HUES48 (cell line): Measurements from ENCODE around the gene F12.

Experiments
- H3K27ac ChIP-seq: one replicate; pipeline ENCODE4 v1.7.0; 2013; ENCODE audit warnings: low read depth, low read length, inconsistent platforms
- H3K27me3 ChIP-seq: 2 replicates; pipeline ENCODE4 v1.6.1; 2013; ENCODE audit warnings: mild to moderate bottlenecking, low read length; ENCODE audit not compliant: control insufficient read depth, insufficient read depth
- H3K36me3 ChIP-seq: 2 replicates; pipeline ENCODE4 v1.6.1; 2013; ENCODE audit warnings: low read length; ENCODE audit not compliant: control insufficient read depth, insufficient read depth
- H3K4me1 ChIP-seq: 2 replicates; pipeline ENCODE4 v1.6.1; 2013; ENCODE audit warnings: mild to moderate bottlenecking, low read length; ENCODE audit not compliant: control insufficient read depth, insufficient read depth
- H3K4me3 ChIP-seq: 2 replicates; pipeline ENCODE4 v1.5.1; 2013; ENCODE audit warnings: mild to moderate bottlenecking, low read depth, low read length
- H3K9ac ChIP-seq: 2 replicates; pipeline ENCODE4 v1.6.1; 2013; ENCODE audit warnings: mild to moderate bottlenecking, low read depth, low read length, moderate library complexity
- H3K9me3 ChIP-seq: 2 replicates; pipeline ENCODE4 v1.6.1; 2013; ENCODE audit warnings: low read length; ENCODE audit not compliant: control insufficient read depth, insufficient read depth

The F12 gene

DNA sequence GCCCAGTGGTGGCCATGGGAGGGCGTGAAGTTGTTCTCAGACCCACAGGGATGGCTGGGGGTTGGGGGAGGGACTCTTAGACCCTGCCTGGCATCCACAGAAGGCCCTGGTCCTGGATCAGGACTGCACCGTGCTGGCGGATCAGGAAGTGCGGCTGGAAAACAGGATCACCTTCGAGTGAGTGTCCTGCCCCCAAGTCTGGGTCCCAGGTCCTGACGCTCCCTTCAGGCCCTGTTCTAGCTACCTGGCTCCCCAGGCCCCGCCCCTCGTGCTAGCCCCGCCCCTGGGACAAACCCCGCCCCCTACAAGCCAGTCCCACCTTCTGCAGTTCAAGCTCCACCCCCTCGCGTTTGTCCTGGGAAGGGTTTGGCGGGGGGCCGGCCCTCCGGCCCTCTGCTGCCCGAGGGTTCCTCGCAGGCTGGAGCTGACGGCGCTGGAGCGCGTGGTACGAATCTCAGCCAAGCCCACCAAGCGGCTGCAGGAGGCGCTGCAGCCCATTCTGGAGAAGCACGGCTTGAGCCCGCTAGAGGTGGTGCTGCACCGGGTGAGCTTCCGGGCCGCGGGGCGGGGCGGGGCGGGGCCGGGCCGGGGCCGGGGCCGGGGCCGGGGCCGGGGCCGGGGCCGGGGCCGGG is 38.8 kb downstream of the F12 start:
- peaks cover 5% of the 10 kb centered on the region; the same call in 1 of the 2 replicates for H3K36me3 ChIP-seq
- H3K9me3 ChIP-seq: no peaks in the 10 kb centered on the region
- peaks cover 24% of the 10 kb centered on the region for H3K4me1 ChIP-seq
- H3K27ac ChIP-seq: peak overlapping the region; percentile 68
- peak overlapping the region; percentile 67; the same call in 1 of the 2 replicates for H3K4me3 ChIP-seq
- H3K9ac ChIP-seq: no peak overlapping the region
- peaks cover 15% of the 10 kb centered on the region for H3K27me3 ChIP-seq

DNA sequence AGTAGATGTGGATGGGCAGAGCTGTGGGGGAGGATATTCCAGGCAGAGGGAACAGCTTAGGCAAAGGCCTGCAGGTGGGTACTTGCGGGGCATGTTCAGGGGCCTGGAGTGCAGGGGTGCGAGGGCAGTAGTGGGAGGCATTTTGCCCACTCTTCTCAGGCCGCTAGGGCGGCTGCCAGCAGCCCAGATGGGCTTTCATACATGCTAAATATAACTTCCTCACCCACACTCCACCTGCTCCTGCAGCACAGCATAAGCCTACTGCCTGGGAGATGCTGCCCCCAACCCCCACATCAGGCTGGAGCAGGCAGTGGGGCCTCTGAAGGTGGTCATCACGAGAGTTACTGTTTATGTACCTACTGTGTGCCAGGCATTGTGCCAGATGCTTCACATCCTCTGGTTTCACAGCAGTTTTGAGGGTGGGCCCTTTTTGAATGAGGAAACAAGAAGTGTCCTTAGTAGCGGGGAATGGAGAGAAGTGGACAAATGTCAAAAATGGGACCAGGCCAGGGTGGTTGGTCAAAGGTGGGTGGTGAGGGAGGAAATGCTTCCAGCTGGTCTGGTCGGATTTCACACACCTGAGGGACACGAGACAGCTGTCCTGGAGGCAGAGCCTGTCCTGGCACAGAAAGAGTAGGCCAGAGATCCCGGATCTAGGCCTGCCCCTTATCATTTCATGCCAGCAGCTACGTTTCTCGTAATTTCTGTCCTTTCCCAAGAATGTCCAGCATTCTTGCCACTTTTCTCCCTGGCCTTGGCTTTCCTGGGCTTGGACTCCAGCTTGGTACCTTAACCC is 39.5 kb downstream of the F12 start:
- H3K9ac ChIP-seq: no peak overlapping the region

DNA sequence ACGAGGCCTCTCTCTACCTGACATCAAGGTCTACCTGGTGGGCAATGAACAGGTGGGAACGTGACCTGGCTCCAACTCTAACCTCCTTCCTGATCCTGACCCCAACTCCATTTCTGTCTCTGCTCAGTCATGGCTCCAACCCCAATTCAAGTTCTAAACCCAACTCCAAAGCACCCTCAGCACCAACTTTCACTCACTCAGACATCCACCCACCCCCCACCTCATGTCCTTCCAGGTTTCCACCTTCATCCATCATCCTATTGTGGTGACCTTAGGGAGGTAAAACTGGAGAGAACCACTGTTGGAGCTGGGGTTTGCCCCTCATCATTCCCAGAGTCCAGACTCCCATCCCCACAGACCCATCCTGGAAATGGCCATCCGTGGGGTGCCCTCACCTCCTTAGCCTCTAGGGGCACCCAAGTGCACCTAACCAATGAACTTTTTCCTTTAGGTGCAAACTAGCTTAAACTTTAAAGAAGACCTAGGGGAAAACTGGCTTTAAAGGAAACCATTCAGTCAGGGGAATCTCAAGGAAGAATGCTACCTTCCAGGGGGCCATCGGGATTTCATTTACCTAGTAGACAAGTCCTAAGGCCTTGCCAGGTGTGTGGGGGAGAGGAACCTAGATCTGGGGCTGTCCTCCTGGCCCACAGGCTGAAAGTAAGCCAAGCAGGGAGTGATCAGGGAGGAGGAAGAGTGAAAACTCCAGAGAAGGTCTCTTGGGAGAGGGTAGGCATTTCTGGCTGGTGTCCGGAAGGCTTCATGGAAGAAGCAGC is 40.3 kb downstream of the F12 start:
- Histone ChIP-seq H3K9ac (no peak overlapping the region), H3K4me3 (no peak overlapping the region), H3K9me3 (no peaks in the 10 kb centered on the region), H3K27me3 (peaks cover 15% of the 10 kb centered on the region), H3K27ac (no peak overlapping the region), H3K36me3 (peaks cover 5% of the 10 kb centered on the region; the same call in 1 of the 2 replicates), H3K4me1 (peaks cover 20% of the 10 kb centered on the region)

More for the DNA sequence above, 39.5 kb downstream of the F12 start:
- Histone ChIP-seq H3K36me3 (peaks cover 5% of the 10 kb centered on the region; the same call in 1 of the 2 replicates), H3K27ac (peak overlapping the region; percentile 50), H3K4me3 (no peak overlapping the region), H3K27me3 (peaks cover 15% of the 10 kb centered on the region), H3K9me3 (no peaks in the 10 kb centered on the region), H3K4me1 (peaks cover 24% of the 10 kb centered on the region)

DNA sequence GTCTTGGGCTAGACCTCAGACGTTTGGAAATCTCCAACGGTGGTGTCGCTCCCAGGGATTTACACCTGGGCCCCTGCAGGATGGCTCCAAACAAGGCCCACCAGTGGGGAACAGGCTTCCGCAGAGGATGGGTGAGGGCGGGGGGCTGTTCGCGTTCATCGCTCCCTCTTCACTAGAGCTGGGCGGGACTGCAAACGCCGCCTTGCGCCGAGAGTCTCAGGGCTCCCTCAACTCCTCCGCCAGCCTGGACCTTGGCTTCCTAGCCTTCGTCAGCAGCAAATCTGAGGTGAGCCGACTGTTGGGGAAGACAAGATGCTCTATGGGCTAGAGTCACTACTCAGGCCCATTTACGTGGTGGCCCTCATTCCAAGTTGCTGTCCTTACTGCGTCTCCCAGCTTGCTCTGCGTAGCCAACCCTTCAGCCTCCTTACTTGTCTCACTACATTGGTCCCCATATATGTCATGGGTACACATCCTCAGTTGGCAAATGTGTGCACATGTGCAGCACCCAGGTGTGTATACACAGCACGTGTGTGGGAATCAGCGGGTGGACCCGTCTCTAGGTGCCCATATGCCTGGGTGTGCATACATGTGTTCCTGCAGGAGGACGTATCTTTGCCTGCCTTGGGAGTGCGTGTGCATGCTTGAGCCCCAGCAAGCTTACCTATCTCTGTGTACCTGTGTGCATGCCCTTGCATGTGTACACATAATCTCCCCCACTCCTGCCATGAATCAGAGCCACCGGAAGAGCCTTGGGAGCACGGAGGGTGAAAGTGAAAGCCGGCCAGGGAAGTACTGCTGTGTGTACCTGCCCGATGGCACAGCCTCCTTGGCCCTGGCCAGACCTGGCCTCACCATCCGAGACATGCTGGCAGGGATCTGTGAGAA is 41.1 kb downstream of the F12 start:
- H3K36me3 ChIP-seq: peaks cover 5% of the 10 kb centered on the region; the same call in 1 of the 2 replicates
- H3K27ac ChIP-seq: no peak overlapping the region
- no peak overlapping the region; the same call in 1 of the 2 replicates for H3K4me3 ChIP-seq
- H3K27me3 ChIP-seq: peaks cover 15% of the 10 kb centered on the region
- H3K9me3 ChIP-seq: no peaks in the 10 kb centered on the region
- H3K9ac ChIP-seq: no peak overlapping the region
- peaks cover 16% of the 10 kb centered on the region for H3K4me1 ChIP-seq

DNA sequence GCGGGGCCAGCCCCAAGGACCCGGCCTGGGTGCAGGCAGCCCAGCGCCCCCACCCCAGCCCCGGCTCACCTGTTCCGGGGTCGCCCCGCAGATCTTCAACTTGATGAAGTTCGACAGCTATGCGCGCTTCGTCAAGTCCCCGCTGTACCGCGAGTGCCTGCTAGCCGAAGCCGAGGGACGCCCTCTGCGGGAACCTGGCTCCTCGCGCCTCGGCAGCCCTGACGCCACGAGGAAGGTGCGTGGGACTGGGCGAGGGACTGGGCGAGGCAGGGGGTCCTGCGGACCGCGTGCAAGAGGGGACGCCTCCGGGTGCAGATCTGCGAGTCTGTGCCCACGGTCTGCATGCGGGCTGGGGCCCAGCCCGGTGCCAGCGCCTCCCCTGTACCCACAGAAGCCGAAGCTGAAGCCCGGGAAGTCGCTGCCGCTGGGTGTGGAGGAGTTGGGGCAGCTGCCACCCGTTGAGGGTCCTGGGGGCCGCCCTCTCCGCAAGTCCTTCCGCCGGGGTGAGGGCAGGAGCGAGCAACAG is 42.0 kb downstream of the F12 start:
- Histone ChIP-seq H3K36me3 (peaks cover 5% of the 10 kb centered on the region; the same call in 1 of the 2 replicates), H3K9ac (no peak overlapping the region), H3K4me3 (peak overlapping the region; percentile 75), H3K27me3 (peaks cover 15% of the 10 kb centered on the region), H3K4me1 (peaks cover 21% of the 10 kb centered on the region), H3K27ac (no peak overlapping the region), H3K9me3 (no peaks in the 10 kb centered on the region)

DNA sequence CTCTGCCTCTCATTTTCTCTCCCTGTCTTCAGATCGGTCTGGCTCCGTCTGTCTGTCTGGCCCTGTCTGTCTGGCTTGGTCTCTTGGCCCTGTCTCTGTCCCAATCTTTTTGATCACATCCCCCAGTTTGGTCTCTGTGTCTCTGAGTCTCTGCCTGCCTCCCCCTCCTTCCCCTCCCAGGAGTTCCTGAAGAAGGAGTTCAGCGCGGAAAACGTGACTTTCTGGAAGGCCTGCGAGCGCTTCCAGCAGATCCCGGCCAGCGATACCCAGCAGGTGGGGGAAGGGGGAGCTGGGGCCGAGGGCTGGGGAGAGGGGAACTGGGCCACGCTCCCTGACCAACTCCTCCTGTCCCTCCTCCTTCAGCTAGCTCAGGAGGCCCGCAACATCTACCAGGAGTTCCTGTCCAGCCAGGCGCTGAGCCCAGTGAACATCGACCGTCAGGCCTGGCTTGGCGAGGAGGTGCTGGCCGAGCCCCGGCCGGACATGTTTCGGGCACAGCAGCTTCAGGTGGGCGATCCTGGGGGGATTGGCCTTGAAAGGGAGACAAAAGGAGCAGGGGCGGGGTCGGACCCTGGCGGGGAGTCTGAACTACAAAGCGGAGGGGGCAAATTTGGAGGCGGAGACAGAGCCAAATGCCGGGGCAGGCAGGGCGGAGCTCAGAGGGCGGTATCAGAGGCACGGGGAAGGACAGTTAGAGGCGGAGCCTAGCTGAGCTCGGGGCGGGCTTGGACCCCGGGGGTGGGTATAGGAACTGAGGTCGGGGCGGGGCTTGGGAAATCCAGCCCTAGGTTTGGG is 42.6 kb downstream of the F12 start:
- peak overlapping the region; percentile 89 for H3K27ac ChIP-seq
- H3K36me3 ChIP-seq: no peaks in the 10 kb centered on the region
- H3K9ac ChIP-seq: peak overlapping the region; percentile 71
- peak overlapping the region; percentile 75 for H3K4me3 ChIP-seq
- H3K27me3 ChIP-seq: peaks cover 17% of the 10 kb centered on the region
- no peaks in the 10 kb centered on the region for H3K9me3 ChIP-seq
- H3K4me1 ChIP-seq: peaks cover 27% of the 10 kb centered on the region

DNA sequence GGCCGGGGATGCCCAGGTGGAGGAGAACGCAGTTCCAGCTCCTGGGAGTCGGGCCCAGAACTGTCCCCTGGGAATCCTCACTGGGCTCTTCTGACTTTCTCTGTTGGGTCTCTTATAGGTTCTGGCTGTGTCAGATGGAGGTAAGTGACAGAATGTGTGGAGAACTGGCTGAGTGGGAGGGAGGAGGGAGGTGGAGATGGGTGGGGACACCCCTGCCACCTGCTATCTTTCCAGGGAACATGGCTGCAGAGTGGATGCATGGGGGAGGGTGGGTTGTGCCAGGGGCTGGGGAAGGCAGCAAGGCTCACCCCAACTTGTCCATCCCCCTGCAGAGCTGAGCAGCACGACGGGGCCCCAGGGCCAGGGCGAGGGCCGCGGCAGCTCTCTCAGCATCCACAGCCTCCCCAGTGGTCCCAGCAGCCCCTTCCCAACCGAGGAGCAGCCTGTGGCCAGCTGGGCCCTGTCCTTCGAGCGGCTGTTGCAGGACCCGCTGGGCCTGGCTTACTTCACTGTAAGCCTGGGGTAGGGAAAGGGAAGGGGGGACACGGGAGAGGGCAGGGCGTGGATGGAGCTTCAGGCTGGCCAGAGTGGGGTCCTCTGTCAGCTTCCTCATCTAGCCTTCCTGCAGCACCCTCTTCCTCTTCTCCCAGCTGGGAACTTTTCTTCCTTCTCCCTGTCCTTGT is 43.4 kb downstream of the F12 start:
- H3K36me3 ChIP-seq: no peaks in the 10 kb centered on the region
- peak overlapping the region; percentile 89 for H3K27ac ChIP-seq
- H3K27me3 ChIP-seq: peaks cover 17% of the 10 kb centered on the region
- no peaks in the 10 kb centered on the region for H3K9me3 ChIP-seq
- H3K4me3 ChIP-seq: peak overlapping the region; percentile 75
- H3K4me1 ChIP-seq: peaks cover 23% of the 10 kb centered on the region
- H3K9ac ChIP-seq: peak overlapping the region; percentile 43; the same call in 1 of the 2 replicates

DNA sequence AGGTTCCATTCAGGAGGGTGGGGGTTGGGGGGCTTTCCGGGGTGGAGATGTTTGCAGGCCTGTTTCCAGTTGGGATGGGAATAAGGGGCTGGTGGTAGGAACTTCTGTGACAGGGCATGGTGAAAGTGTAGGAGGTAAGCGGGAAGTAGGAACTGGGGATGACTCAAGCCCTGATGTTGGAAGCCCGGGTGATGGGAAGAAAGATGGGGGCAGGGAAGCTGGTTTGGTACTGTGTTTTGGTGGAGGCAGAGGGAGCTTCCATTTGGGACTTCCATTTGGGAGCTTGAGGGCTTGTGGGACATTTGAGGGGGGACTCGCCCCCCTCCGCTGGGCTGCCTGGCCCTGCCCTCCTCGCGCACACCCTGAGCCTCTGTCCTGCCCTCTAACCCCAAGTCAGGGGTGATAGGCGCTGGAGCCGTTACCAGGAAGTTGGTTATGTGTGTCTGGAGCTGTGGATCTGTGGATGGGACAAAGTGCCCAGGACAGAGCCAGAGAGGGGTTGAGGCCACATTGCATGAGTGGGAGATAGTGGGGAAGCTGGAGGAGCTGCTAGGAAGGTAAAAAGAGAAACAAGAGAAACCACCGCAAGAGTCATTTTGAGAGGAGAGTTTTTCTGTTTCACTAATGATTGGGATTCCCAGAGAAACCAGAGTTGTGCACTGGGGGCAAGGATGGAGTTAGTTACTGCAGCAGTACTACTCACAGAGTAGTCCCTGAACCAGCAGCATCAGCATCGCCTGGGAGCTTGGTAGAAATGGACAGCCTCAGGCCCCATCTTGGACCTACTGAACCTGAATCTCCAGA is 45.0 kb downstream of the F12 start:
- Histone ChIP-seq H3K27ac (no peak overlapping the region), H3K4me1 (peaks cover 17% of the 10 kb centered on the region), H3K4me3 (no peak overlapping the region), H3K36me3 (no peaks in the 10 kb centered on the region), H3K9ac (no peak overlapping the region), H3K9me3 (no peaks in the 10 kb centered on the region), H3K27me3 (peaks cover 17% of the 10 kb centered on the region)

DNA sequence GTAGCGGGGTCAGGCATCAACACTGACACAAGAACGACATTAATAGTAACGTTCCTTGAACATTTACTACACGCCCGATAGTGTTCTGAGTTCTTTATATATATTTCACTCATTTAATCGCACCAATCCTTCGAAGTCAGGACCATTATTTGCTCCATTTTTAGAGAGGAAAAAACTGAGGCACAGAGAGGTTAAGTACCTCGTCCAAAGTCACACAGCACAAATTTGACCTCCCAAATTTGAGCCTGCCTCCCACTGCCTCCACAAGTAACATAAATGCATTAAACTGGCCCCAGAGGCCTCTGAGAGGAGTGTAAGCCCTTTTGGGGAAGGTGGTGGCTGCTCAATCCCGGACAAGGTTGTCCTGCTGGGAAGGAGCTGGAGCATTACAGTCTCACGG is 45.8 kb downstream of the F12 start:
- Histone ChIP-seq H3K9me3 (no peaks in the 10 kb centered on the region), H3K27me3 (peaks cover 15% of the 10 kb centered on the region), H3K4me3 (peak overlapping the region; percentile 76), H3K4me1 (peaks cover 17% of the 10 kb centered on the region), H3K36me3 (no peaks in the 10 kb centered on the region), H3K9ac (no peak overlapping the region), H3K27ac (no peak overlapping the region)
